Lower leg skin (tissue), 3 donors: ENCODE results near the gene COG5.

Experiments used
- CTCF ChIP-seq, 3 donors: fragments of 450-650 bp; IDR thresholded peaks; one replicate each; pipeline ENCODE4 v1.5.1; 2016; ENCODE audit warnings: antibody characterized with exemption in 3 of 3, mild to moderate bottlenecking in 3 of 3, moderate library complexity in 2 of 3
- POLR2A ChIP-seq, 2 donors: fragments of 450-650 bp; IDR thresholded peaks; one replicate each; pipeline ENCODE4 v1.6.1; 2016 to 2017; ENCODE audit warnings: antibody characterized with exemption in 2 of 2, mild to moderate bottlenecking in 1 of 2, moderate library complexity in 1 of 2

GRCh38 chr7:107220356-107220755 lies 343.4 kb downstream of the COG5 start:
- no peak for TF ChIP-seq CTCF (IDR thresholded peaks at IDR 0.05)
- TF ChIP-seq POLR2A (IDR thresholded peaks at IDR 0.05) = no peak
